OCI-LY1 (cell line): ENCODE data around the gene CDK17.

ENCODE experiments used
- EZH2 ChIP-seq: fragments of 200-600 bp; sonication (generic), shearing (Covaris generic); IDR thresholded peaks from 2 replicates; pipeline ENCODE4 v1.8.0; 2017; ENCODE audit warnings: borderline replicate concordance, mixed run types, mild to moderate bottlenecking, antibody characterized with exemption, low read length, moderate library complexity, mixed read lengths
- TF ChIP-seq, protein P1 (sequence below): fragments of 200-600 bp; sonication (generic), shearing (Covaris generic); IDR thresholded peaks from 2 replicates; pipeline ENCODE4 v1.5.1; 2017; ENCODE audit warnings: mild to moderate bottlenecking, antibody characterized with exemption, low read length, moderate library complexity, mixed read lengths

DNA sequence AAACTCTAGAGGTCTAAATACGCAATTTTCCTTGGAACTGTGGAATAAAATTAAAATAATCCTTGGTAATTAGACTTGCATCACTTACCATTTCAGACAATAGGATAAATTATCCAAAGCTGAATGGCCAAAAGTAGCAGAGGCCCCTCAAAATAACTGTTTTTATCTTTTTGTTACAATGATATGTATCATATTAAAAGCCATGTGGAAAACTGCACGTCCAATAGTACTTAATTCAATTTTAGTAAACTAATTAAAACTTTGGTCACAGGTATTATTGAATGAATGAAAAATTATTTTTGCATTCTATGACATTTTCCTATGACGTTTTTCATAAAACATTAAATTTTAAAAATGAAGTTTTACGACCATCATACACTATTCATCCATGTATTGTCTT lies 98.5 kb downstream of the CDK17 start:
- TF ChIP-seq, protein P1, sequence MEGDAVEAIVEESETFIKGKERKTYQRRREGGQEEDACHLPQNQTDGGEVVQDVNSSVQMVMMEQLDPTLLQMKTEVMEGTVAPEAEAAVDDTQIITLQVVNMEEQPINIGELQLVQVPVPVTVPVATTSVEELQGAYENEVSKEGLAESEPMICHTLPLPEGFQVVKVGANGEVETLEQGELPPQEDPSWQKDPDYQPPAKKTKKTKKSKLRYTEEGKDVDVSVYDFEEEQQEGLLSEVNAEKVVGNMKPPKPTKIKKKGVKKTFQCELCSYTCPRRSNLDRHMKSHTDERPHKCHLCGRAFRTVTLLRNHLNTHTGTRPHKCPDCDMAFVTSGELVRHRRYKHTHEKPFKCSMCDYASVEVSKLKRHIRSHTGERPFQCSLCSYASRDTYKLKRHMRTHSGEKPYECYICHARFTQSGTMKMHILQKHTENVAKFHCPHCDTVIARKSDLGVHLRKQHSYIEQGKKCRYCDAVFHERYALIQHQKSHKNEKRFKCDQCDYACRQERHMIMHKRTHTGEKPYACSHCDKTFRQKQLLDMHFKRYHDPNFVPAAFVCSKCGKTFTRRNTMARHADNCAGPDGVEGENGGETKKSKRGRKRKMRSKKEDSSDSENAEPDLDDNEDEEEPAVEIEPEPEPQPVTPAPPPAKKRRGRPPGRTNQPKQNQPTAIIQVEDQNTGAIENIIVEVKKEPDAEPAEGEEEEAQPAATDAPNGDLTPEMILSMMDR: no peak
- no peak for TF ChIP-seq EZH2
